Measurements from ENCODE around the gene PEMT. TPM values are rescaled to one million over a fixed set of nuclear protein-coding genes. Genes with fewer than 3 reads are reported as not detected.

Gene PEMT
- total and polyA plus RNA-seq, 2 donors (not counting 1 experiment from before 2014, with no cell fraction given): 18.0 to 18.6 TPM

GRCh38 chr17:17564896-17565295 is 26.6 kb downstream of the PEMT start:
- H3K9me3 ChIP-seq (ENCODE audit: control insufficient read depth, insufficient read depth, low read depth, low read length): no peaks in the 10 kb centered on the region
- no peaks in the 10 kb centered on the region for H4K20me1 ChIP-seq (ENCODE audit: control insufficient read depth, extremely low read depth, insufficient read depth, low read length)

GRCh38 chr17:17564323-17564722 is 27.2 kb downstream of the PEMT start:
- no peaks in the 10 kb centered on the region for H3K79me2 ChIP-seq (ENCODE audit: control insufficient read depth, insufficient read depth, low read length)
- peaks cover 2% of the 10 kb centered on the region for H3K4me1 ChIP-seq (ENCODE audit: control insufficient read depth, extremely low read depth, insufficient read depth, low read length)
- H3K36me3 ChIP-seq (ENCODE audit: control insufficient read depth, insufficient read depth, low read length): no peaks in the 10 kb centered on the region
- H3K27me3 ChIP-seq (ENCODE audit: control insufficient read depth, insufficient read depth, low read length): no peaks in the 10 kb centered on the region
- H4K20me1 ChIP-seq (ENCODE audit: control insufficient read depth, extremely low read depth, insufficient read depth, low read length): no peaks in the 10 kb centered on the region
- no peaks in the 10 kb centered on the region for H3K9me3 ChIP-seq (ENCODE audit: control insufficient read depth, insufficient read depth, low read depth, low read length)
- TF ChIP-seq EZH2 (IDR thresholded peaks at IDR 0.05; ENCODE audit: low read length, missing control alignments) (no peak), CTCF (conservative IDR thresholded peaks at IDR 0.05 in 1 of 2, IDR thresholded peaks at IDR 0.05 in 1 of 2; ENCODE audit: low read depth in 1 of 2, low read length in 2 of 2) (no peak)
- no peak overlapping the region for H2AFZ ChIP-seq (ENCODE audit: low read length)
- H3K9ac ChIP-seq (ENCODE audit: insufficient read depth, low read length): no peak overlapping the region
- H3K4me3 ChIP-seq (replicated peaks in 1 of 4; ENCODE audit: control extremely low read depth in 1 of 4, insufficient read depth in 1 of 4, low read depth in 3 of 4, low read length in 4 of 4): no peak overlapping the region
- H3K27ac ChIP-seq (ENCODE audit: insufficient read depth, low read length): no peak overlapping the region
- H3K4me2 ChIP-seq (ENCODE audit: extremely low read depth, insufficient read depth, low read length): no peak overlapping the region
- DNase-seq (ENCODE audit: low read depth in 2 of 2): no peak

More at GRCh38 chr17:17564896-17565295, 26.6 kb downstream of the PEMT start:
- Histone ChIP-seq H3K4me3 (replicated peaks in 1 of 4; ENCODE audit: control extremely low read depth in 1 of 4, insufficient read depth in 1 of 4, low read depth in 3 of 4, low read length in 4 of 4) (no peak overlapping the region), H3K36me3 (ENCODE audit: control insufficient read depth, insufficient read depth, low read length) (no peaks in the 10 kb centered on the region), H2AFZ (ENCODE audit: low read length) (no peak overlapping the region), H3K4me2 (ENCODE audit: extremely low read depth, insufficient read depth, low read length) (no peak overlapping the region), H3K9ac (ENCODE audit: insufficient read depth, low read length) (no peak overlapping the region), H3K4me1 (ENCODE audit: control insufficient read depth, extremely low read depth, insufficient read depth, low read length) (peaks cover 2% of the 10 kb centered on the region), H3K27ac (ENCODE audit: insufficient read depth, low read length) (no peak overlapping the region), H3K79me2 (ENCODE audit: control insufficient read depth, insufficient read depth, low read length) (no peaks in the 10 kb centered on the region), H3K27me3 (ENCODE audit: control insufficient read depth, insufficient read depth, low read length) (no peaks in the 10 kb centered on the region)
- TF ChIP-seq CTCF (conservative IDR thresholded peaks at IDR 0.05 in 1 of 2, IDR thresholded peaks at IDR 0.05 in 1 of 2; ENCODE audit: low read depth in 1 of 2, low read length in 2 of 2) (no peak), EZH2 (IDR thresholded peaks at IDR 0.05; ENCODE audit: low read length, missing control alignments) (no peak)
- DNase-seq (ENCODE audit: low read depth in 2 of 2): no peak

- H2AFZ ChIP-seq (ENCODE audit: low read length): no peak overlapping the region
- no peaks in the 10 kb centered on the region for H3K79me2 ChIP-seq (ENCODE audit: control insufficient read depth, insufficient read depth, low read length)
- H3K9me3 ChIP-seq (ENCODE audit: control insufficient read depth, insufficient read depth, low read depth, low read length): no peaks in the 10 kb centered on the region
- no peak overlapping the region for H3K4me3 ChIP-seq (replicated peaks in 1 of 4; ENCODE audit: control extremely low read depth in 1 of 4, insufficient read depth in 1 of 4, low read depth in 3 of 4, low read length in 4 of 4)
- TF ChIP-seq CTCF (conservative IDR thresholded peaks at IDR 0.05 in 1 of 2, IDR thresholded peaks at IDR 0.05 in 1 of 2; ENCODE audit: low read depth in 1 of 2, low read length in 2 of 2) (no peak), EZH2 (IDR thresholded peaks at IDR 0.05; ENCODE audit: low read length, missing control alignments) (no peak)
- no peaks in the 10 kb centered on the region for H4K20me1 ChIP-seq (ENCODE audit: control insufficient read depth, extremely low read depth, insufficient read depth, low read length)
- no peak overlapping the region for H3K9ac ChIP-seq (ENCODE audit: insufficient read depth, low read length)
- H3K4me2 ChIP-seq (ENCODE audit: extremely low read depth, insufficient read depth, low read length): no peak overlapping the region
- peaks cover 2% of the 10 kb centered on the region for H3K4me1 ChIP-seq (ENCODE audit: control insufficient read depth, extremely low read depth, insufficient read depth, low read length)
- DNase-seq (ENCODE audit: low read depth in 2 of 2): no peak
- H3K27ac ChIP-seq (ENCODE audit: insufficient read depth, low read length): no peak overlapping the region
- H3K36me3 ChIP-seq (ENCODE audit: control insufficient read depth, insufficient read depth, low read length): no peaks in the 10 kb centered on the region
- no peaks in the 10 kb centered on the region for H3K27me3 ChIP-seq (ENCODE audit: control insufficient read depth, insufficient read depth, low read length)
These were observed 28.0 kb downstream of the PEMT start for GRCh38 chr17:17563530-17563929.

All from fibroblast of lung (primary cell).